SK-N-SH treated with all-trans-retinoic acid at 6 μM for 48 hours (cell line): ENCODE results near the gene JPT2.

Experiments used
- ATAC-seq: fragments of 200-7000 bp; cut with Tn5 transposase; 3 replicates; pipeline ENCODE4 v1.9.1; 2020; ENCODE audit warnings: mild to moderate bottlenecking, moderate library complexity
- ARNTL ChIP-seq: fragments of 450-650 bp; formaldehyde crosslinking; IDR thresholded peaks from 2 replicates; pipeline ENCODE4 v1.5.0; 2020; ENCODE audit warnings: low read depth, mild to moderate bottlenecking, moderate library complexity, borderline replicate concordance
- CREB5 ChIP-seq: fragments of 250-450 bp; sonication (Bioruptor Pico); IDR thresholded peaks from 2 replicates; pipeline ENCODE4 v1.5.1; 2020; ENCODE audit warnings: low read depth, mild to moderate bottlenecking, moderate library complexity
- CSDC2 ChIP-seq: fragments of 250-450 bp; sonication (Bioruptor Pico); IDR thresholded peaks from 2 replicates; pipeline ENCODE4 v1.5.0; 2020; ENCODE audit warnings: mild to moderate bottlenecking, moderate library complexity
- GLIS3 ChIP-seq: fragments of 250-450 bp; sonication (Bioruptor Pico); IDR thresholded peaks from 2 replicates; pipeline ENCODE4 v1.5.0; 2020; ENCODE audit warnings: mild to moderate bottlenecking, moderate library complexity
- PATZ1 ChIP-seq: fragments of 250-450 bp; sonication (Bioruptor Pico); IDR thresholded peaks from 2 replicates; pipeline ENCODE4 v1.8.0; 2020; ENCODE audit warnings: mild to moderate bottlenecking, moderate library complexity, borderline replicate concordance
- PPARA ChIP-seq: fragments of 250-450 bp; sonication (Bioruptor Pico); IDR thresholded peaks from 2 replicates; pipeline ENCODE4 v1.5.0; 2020; ENCODE audit warnings: mild to moderate bottlenecking, borderline replicate concordance
- TOX ChIP-seq: fragments of 250-450 bp; sonication (Bioruptor Pico); IDR thresholded peaks from 2 replicates; pipeline ENCODE4 v1.8.0; 2021; ENCODE audit warnings: mild to moderate bottlenecking, moderate library complexity, borderline replicate concordance
- TSHZ2 ChIP-seq: fragments of 250-450 bp; sonication (Bioruptor Pico); IDR thresholded peaks from 2 replicates; pipeline ENCODE4 v1.5.0; 2020; ENCODE audit warnings: mild to moderate bottlenecking, moderate library complexity
- ZC3H10 ChIP-seq: fragments of 250-450 bp; sonication (Bioruptor Pico); IDR thresholded peaks from 2 replicates; pipeline ENCODE4 v1.5.1; 2021; ENCODE audit warnings: mild to moderate bottlenecking, moderate library complexity
- ZFP3 ChIP-seq: fragments of 250-450 bp; sonication (Bioruptor Pico); IDR thresholded peaks from 2 replicates; pipeline ENCODE4 v1.5.0; 2020; ENCODE audit warnings: mild to moderate bottlenecking, moderate library complexity
- ZFP30 ChIP-seq: fragments of 450-650 bp; formaldehyde crosslinking; IDR thresholded peaks from 2 replicates; pipeline ENCODE4 v1.5.0; 2022; ENCODE audit warnings: mild to moderate bottlenecking, moderate library complexity
- ZNF70 ChIP-seq: fragments of 450-650 bp; formaldehyde crosslinking; IDR thresholded peaks from 2 replicates; pipeline ENCODE4 v1.5.0; 2020; ENCODE audit warnings: mild to moderate bottlenecking, moderate library complexity
- TF ChIP-seq, protein P1 (sequence below): fragments of 250-450 bp; sonication (Bioruptor Pico); IDR thresholded peaks from 2 replicates; pipeline ENCODE4 v1.5.1; 2021; ENCODE audit warnings: mild to moderate bottlenecking, moderate library complexity
- TF ChIP-seq, protein P2 (sequence below): fragments of 250-450 bp; sonication (Bioruptor Pico); IDR thresholded peaks from 2 replicates; pipeline ENCODE4 v1.8.0; 2021; ENCODE audit warnings: low read depth, mild to moderate bottlenecking, moderate library complexity, borderline replicate concordance

JPT2 gene

DNA sequence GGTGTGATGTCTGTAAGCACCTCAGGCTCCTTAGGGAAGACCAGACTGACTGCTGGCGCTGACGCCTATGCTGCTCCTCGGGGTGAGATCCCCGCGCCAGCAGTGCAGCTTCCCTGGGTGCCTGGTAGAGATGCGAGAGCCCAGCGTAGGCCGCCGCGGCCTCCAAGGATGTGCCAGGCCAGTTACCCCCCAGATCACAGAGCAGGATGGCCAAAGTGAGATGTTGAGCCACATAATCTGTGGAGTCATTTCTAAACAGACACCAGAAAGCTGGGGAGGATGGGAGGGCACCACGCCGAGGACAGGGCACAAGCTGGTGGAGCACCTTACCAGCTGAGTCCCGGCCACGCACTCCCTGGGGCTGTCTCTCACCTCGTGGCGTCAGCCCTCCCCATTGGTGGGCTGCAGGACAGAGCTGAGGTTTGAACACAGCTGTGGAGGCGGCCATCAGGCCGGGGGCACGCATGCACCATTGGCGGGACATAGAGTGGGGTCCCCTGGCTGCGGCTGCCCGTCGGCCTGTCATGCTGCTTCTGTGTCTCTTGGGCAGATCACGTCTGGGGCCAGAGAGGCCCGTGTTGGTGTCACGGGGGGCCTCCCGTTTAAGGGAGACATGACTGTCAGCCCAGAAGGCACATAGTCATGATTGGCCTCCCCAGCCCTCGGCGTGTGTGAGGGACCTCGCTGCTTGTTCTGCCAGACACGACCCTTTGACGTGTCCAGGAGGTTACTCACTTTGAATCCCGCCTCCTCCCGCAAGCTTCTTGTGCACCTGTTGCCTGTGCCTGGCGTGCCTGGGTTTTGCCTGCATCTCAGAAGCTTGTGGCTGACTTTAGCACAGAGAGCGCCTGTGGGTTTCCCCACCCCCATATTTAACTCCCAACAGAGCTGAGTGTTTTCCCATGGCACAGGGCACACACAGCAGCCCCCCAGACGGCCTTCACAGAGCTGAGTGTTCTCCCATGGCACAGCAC is 49.9 kb downstream of the JPT2 start:
- TF ChIP-seq ARNTL (CRISPR knock-in tag): no peak
- TF ChIP-seq ZNF70 (CRISPR knock-in tag): no peak
- no peak for ATAC-seq

- TF ChIP-seq TOX (CRISPR knock-in tag) (no peak), ZFP30 (CRISPR knock-in tag) (no peak), CREB5 (CRISPR knock-in tag) (no peak), TSHZ2 (no peak), PPARA (CRISPR knock-in tag) (no peak), ARNTL (CRISPR knock-in tag) (no peak), PATZ1 (CRISPR knock-in tag) (no peak), ZFP3 (CRISPR knock-in tag) (no peak)
- TF ChIP-seq, protein P1, sequence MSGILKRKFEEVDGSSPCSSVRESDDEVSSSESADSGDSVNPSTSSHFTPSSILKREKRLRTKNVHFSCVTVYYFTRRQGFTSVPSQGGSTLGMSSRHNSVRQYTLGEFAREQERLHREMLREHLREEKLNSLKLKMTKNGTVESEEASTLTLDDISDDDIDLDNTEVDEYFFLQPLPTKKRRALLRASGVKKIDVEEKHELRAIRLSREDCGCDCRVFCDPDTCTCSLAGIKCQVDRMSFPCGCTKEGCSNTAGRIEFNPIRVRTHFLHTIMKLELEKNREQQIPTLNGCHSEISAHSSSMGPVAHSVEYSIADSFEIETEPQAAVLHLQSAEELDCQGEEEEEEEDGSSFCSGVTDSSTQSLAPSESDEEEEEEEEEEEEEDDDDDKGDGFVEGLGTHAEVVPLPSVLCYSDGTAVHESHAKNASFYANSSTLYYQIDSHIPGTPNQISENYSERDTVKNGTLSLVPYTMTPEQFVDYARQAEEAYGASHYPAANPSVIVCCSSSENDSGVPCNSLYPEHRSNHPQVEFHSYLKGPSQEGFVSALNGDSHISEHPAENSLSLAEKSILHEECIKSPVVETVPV (CRISPR knock-in tag): no peak
- TF ChIP-seq, protein P2, sequence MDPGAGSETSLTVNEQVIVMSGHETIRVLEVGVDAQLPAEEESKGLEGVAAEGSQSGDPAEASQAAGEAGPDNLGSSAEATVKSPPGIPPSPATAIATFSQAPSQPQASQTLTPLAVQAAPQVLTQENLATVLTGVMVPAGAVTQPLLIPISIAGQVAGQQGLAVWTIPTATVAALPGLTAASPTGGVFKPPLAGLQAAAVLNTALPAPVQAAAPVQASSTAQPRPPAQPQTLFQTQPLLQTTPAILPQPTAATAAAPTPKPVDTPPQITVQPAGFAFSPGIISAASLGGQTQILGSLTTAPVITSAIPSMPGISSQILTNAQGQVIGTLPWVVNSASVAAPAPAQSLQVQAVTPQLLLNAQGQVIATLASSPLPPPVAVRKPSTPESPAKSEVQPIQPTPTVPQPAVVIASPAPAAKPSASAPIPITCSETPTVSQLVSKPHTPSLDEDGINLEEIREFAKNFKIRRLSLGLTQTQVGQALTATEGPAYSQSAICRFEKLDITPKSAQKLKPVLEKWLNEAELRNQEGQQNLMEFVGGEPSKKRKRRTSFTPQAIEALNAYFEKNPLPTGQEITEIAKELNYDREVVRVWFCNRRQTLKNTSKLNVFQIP (CRISPR knock-in tag): no peak
- ATAC-seq: no peak
Measured at GRCh38 chr16:1729026-1729425, 50.9 kb downstream of the JPT2 start.

GRCh38 chr16:1729445-1729844 is 51.4 kb downstream of the JPT2 start:
- TF ChIP-seq, protein P2 (CRISPR knock-in tag): no peak
- no peak for TF ChIP-seq ZC3H10 (CRISPR knock-in tag)
- ATAC-seq: no peak

DNA sequence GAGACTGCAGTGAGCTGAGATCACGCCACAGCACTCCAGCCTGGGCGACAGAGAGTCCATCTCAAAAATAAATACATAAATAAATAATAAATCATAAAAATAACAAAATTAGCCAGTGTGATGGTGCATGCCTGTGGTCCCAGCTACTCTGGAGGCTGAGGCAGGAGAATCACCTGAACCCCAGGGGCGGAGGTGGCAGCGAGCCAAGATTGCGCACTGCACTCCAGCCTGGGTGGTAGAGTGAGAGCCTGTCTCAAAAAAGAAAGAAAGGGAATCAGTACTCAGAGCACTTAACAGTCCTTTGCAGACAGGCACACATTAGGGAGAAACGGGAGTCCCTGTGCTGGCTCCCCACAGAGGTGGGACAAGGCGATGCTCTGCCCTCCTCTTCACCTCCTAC is 53.0 kb downstream of the JPT2 start:
- no peak for ATAC-seq
- TF ChIP-seq TSHZ2 (no peak), CSDC2 (CRISPR knock-in tag) (no peak), PPARA (CRISPR knock-in tag) (no peak), PATZ1 (CRISPR knock-in tag) (no peak), GLIS3 (CRISPR knock-in tag) (no peak), ZNF70 (CRISPR knock-in tag) (no peak), ZC3H10 (CRISPR knock-in tag) (no peak)
- TF ChIP-seq, protein P1 (CRISPR knock-in tag): no peak
